PC-9 (cell line): Measurements from ENCODE around the gene SLC27A6.

ENCODE experiments used
- EZH2 ChIP-seq: fragments of 200-600 bp; sonication (generic); IDR thresholded peaks from 2 replicates; pipeline ENCODE4 v1.8.0; 2017; ENCODE audit warnings: antibody characterized with exemption, low read depth
- TF ChIP-seq, protein P1 (sequence below): fragments of 200-600 bp; sonication (generic); conservative IDR thresholded peaks from 2 replicates; pipeline ENCODE4 v1.6.1; 2017; ENCODE audit warnings: mixed run types, antibody characterized with exemption, mild to moderate bottlenecking, moderate library complexity

DNA sequence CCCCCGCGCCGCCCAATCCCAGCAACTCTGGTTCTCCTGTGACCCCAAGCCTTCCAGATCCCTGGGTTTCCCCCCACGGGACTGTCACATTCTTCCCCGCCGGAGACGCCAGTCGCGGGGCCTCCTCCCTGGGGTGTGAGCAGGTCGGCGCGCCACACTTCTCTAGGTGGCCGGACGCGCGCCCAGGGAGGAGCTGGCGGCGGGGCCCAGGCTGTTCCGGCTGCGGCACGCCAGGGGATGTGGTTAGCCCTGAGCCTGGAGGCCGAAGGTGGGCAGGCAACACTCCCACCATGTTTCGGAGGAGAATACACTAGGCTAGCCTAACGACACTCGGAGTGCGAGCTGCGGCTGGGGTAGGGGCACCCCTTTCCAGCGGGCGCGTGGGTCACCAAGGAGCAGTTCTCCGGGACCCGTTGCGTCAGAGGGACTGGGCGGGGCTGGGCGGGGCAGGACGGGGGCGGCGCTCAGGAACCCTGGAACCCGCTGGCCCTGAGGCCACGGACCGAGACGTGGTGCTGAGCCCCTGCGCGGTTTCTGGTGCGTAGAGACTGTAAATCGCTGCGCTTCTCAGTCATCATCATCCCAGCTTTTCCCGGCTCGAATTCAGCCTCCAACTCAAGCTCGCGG, at the start of gene SLC27A6:
- TF ChIP-seq EZH2, result no peak
- TF ChIP-seq, protein P1, sequence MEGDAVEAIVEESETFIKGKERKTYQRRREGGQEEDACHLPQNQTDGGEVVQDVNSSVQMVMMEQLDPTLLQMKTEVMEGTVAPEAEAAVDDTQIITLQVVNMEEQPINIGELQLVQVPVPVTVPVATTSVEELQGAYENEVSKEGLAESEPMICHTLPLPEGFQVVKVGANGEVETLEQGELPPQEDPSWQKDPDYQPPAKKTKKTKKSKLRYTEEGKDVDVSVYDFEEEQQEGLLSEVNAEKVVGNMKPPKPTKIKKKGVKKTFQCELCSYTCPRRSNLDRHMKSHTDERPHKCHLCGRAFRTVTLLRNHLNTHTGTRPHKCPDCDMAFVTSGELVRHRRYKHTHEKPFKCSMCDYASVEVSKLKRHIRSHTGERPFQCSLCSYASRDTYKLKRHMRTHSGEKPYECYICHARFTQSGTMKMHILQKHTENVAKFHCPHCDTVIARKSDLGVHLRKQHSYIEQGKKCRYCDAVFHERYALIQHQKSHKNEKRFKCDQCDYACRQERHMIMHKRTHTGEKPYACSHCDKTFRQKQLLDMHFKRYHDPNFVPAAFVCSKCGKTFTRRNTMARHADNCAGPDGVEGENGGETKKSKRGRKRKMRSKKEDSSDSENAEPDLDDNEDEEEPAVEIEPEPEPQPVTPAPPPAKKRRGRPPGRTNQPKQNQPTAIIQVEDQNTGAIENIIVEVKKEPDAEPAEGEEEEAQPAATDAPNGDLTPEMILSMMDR, result no peak
